Thyroid gland (tissue), 4 donors: ENCODE data around the gene SPATS1. TPM values are rescaled to one million over a fixed set of nuclear protein-coding genes. Genes with fewer than 3 reads are reported as not detected.

Experiments
- DNase-seq, 2 donors: peaks; one replicate each; pipeline ENCODE4 v3.0.0-alpha.2; 2019
- H3K27ac ChIP-seq, 3 donors: fragments of 200-600 bp; sonication (generic); 1 replicate in 2 of 3; 2 replicates in 1 of 3; pipeline ENCODE4 v1.5.1; 2016 to 2019; ENCODE audit warnings: mild to moderate bottlenecking in 1 of 3, moderate library complexity in 1 of 3
- H3K27me3 ChIP-seq: fragments of 200-600 bp; sonication (generic); one replicate; pipeline ENCODE4 v1.5.1; 2019
- H3K36me3 ChIP-seq, 2 donors: fragments of 200-600 bp; sonication (generic); one replicate each; pipeline ENCODE4 v1.5.1; 2016 to 2019
- H3K4me1 ChIP-seq, 2 donors: fragments of 200-600 bp; sonication (generic); one replicate each; pipeline ENCODE4 v1.5.1; 2017 to 2019
- H3K4me3 ChIP-seq, 3 donors: fragments of 200-600 bp; sonication (generic); replicated peaks in 1 of 3; 1 replicate in 2 of 3; 2 replicates in 1 of 3; pipeline ENCODE4 v1.5.1; 2016; ENCODE audit warnings: mild to moderate bottlenecking in 1 of 3
- H3K9me3 ChIP-seq: fragments of 200-600 bp; sonication (generic); one replicate; pipeline ENCODE4 v1.5.1; 2017
- POLR2A ChIP-seq, 2 donors: fragments of 450-650 bp; IDR thresholded peaks; one replicate each; pipeline ENCODE4 v1.6.1; 2017; ENCODE audit warnings: antibody characterized with exemption in 2 of 2, mild to moderate bottlenecking in 2 of 2, moderate library complexity in 1 of 2
- WGBS, 2 donors: methylation state at CpG; one replicate each; pipeline ENCODE4 v1.1.5; 2017; 5-methylcytosine and 5-hydroxymethylcytosine counted together
- intact Hi-C: fragments of 100-400 bp; cut with DNase I; formaldehyde crosslinking; loops from one replicate; pipeline ENCODE4 v1.15.1; 2023
- total RNA-seq, 4 donors: library from RNA; depleted of rRNA; stranded (reverse); fragments of >200 nt; gene quantifications; one replicate each; pipeline ENCODE4 v1.2.3, GENCODE V29; 2016
- TF ChIP-seq, protein P1 (sequence below), 6 experiments: fragments of 200-600 bp in 3 of 6; fragments of 450-650 bp in 3 of 6; sonication (generic) in 3 of 6; IDR thresholded peaks; one replicate each; pipeline ENCODE4 v1.5.1; 2016 to 2019; ENCODE audit warnings: antibody characterized with exemption in 6 of 6, mild to moderate bottlenecking in 2 of 6, inconsistent platforms in 1 of 6, moderate library complexity in 1 of 6

SPATS1 gene
- total RNA-seq, 4 donors from 2014 or later, result not detected

DNA sequence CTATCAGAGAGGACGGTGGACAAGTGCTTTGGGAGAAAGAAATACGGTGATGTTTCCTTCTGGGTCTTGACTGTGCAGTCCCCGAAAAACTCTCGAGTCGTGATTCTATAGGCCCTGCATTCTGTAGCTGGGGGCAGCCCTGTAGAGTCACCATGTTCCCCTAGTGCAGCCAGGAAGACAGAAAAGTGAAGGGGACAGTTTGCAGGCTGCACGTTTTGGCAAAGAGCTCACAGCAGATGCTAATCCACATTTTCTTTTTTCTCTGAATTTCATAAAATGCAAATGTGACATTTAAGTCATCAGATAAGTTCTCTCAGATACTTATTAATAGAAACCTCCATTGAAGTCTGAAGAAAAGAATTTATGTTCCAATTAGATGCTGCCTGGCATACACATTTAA is 19.5 kb downstream of the SPATS1 start:
- no peaks in the 10 kb centered on the region for H3K9me3 ChIP-seq
- H3K4me3 ChIP-seq, result no peak overlapping the region
- no peaks in the 10 kb centered on the region for H3K36me3 ChIP-seq
- intact Hi-C loops, result no loop called here
- DNase-seq, result no peak
- TF ChIP-seq POLR2A (IDR thresholded peaks at IDR 0.05), result no peak
- TF ChIP-seq, protein P1, sequence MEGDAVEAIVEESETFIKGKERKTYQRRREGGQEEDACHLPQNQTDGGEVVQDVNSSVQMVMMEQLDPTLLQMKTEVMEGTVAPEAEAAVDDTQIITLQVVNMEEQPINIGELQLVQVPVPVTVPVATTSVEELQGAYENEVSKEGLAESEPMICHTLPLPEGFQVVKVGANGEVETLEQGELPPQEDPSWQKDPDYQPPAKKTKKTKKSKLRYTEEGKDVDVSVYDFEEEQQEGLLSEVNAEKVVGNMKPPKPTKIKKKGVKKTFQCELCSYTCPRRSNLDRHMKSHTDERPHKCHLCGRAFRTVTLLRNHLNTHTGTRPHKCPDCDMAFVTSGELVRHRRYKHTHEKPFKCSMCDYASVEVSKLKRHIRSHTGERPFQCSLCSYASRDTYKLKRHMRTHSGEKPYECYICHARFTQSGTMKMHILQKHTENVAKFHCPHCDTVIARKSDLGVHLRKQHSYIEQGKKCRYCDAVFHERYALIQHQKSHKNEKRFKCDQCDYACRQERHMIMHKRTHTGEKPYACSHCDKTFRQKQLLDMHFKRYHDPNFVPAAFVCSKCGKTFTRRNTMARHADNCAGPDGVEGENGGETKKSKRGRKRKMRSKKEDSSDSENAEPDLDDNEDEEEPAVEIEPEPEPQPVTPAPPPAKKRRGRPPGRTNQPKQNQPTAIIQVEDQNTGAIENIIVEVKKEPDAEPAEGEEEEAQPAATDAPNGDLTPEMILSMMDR (IDR thresholded peaks at IDR 0.05), result no peak
- WGBS, 2 donors, result 77 to 82% methylated on average over 6 of the region's 6 CpGs
- H3K27ac ChIP-seq, result no peak overlapping the region
- no peaks in the 10 kb centered on the region for H3K27me3 ChIP-seq
- H3K4me1 ChIP-seq, result no peaks in the 10 kb centered on the region

DNA sequence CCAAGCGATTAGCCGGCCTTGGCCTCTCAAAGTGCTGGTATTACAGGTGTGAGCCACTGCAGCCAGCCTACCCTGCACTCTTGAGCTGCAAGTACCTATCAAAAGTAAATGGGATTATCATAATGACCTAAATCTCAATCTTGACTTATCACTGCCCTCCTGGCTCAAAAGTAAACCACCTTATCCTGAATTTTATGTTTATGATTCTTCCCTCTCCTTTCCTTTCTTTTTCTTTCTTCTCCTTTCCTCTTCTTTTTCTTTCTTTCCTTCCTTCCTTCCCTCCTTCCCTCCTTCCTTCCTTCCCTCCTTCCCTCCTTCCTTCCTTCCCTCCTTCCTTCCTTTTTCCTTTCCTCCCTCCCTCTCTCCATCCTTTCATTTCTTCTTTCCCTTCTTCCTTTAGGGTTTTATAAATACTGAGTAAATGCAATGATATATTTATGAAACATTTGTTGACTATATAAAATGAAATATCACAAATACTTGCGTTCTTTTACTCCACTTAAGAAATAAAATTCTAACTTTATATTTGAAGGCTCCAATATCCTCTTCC is 21.0 kb downstream of the SPATS1 start:
- Histone ChIP-seq H3K27ac (no peak overlapping the region), H3K4me3 (no peak overlapping the region), H3K27me3 (no peaks in the 10 kb centered on the region), H3K4me1 (no peaks in the 10 kb centered on the region), H3K9me3 (no peaks in the 10 kb centered on the region), H3K36me3 (no peaks in the 10 kb centered on the region)
- no peak for TF ChIP-seq POLR2A (IDR thresholded peaks at IDR 0.05)
- TF ChIP-seq, protein P1 (IDR thresholded peaks at IDR 0.05), result no peak
- WGBS, 2 donors, result 92 to 95% methylated on average over 3 of the region's 3 CpGs
- intact Hi-C loops, result no loop called here
- no peak for DNase-seq

DNA sequence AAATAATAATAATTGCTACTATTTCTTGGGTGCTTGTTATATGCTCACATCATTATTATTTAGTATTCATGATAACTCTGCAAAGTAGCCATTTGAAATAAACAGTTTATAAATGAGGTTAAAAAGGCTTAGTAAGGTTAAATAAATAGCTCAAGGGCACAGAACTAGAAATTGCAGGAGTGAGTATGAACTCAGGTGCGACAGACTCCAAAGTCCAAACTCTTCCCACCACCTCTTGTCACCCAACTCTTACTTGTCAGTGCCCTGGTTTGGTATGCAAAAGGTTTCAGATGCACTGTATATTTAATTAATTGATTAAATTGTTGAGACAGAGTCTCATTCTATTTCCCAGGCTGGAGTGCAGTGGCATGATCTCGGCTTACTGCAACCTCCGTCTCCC is 24.3 kb downstream of the SPATS1 start:
- 86 to 96% methylated on average over 3 of the region's 3 CpGs for WGBS, 2 donors
- no peaks in the 10 kb centered on the region for H3K9me3 ChIP-seq
- no peak for TF ChIP-seq POLR2A (IDR thresholded peaks at IDR 0.05)
- no peak for DNase-seq
- no peak overlapping the region for H3K4me3 ChIP-seq
- no peaks in the 10 kb centered on the region for H3K27me3 ChIP-seq
- no peaks in the 10 kb centered on the region for H3K4me1 ChIP-seq
- H3K36me3 ChIP-seq, result no peaks in the 10 kb centered on the region
- H3K27ac ChIP-seq, result no peak overlapping the region
- intact Hi-C loops, result no loop called here

- DNase-seq, result no peak
- TF ChIP-seq, protein P1 (IDR thresholded peaks at IDR 0.05), result no peak
- no peak for TF ChIP-seq POLR2A (IDR thresholded peaks at IDR 0.05)
- Histone ChIP-seq H3K27ac (no peak overlapping the region), H3K27me3 (no peaks in the 10 kb centered on the region), H3K4me1 (no peaks in the 10 kb centered on the region), H3K4me3 (no peak overlapping the region), H3K36me3 (no peaks in the 10 kb centered on the region), H3K9me3 (no peaks in the 10 kb centered on the region)
- intact Hi-C loops, result no loop called here
- 38 to 42% methylated on average over 2 of the region's 2 CpGs for WGBS, 2 donors
These were observed 25.2 kb downstream of the SPATS1 start for GRCh38 chr6:44367681-44368080.

- Histone ChIP-seq H3K4me3 (no peak overlapping the region), H3K4me1 (no peaks in the 10 kb centered on the region), H3K9me3 (no peaks in the 10 kb centered on the region), H3K36me3 (no peaks in the 10 kb centered on the region), H3K27ac (no peak overlapping the region), H3K27me3 (no peaks in the 10 kb centered on the region)
- TF ChIP-seq, protein P1 (IDR thresholded peaks at IDR 0.05), result no peak
- no peak for TF ChIP-seq POLR2A (IDR thresholded peaks at IDR 0.05)
- WGBS, 2 donors, result 66 to 72% methylated on average over 3 of the region's 3 CpGs
- DNase-seq, result no peak
- intact Hi-C loops, result no loop called here
These were observed 30.6 kb downstream of the SPATS1 start for GRCh38 chr6:44373051-44373450.

GRCh38 chr6:44373787-44374186 is 31.3 kb downstream of the SPATS1 start:
- Histone ChIP-seq H3K4me1 (no peaks in the 10 kb centered on the region), H3K4me3 (no peak overlapping the region), H3K27ac (no peak overlapping the region), H3K36me3 (no peaks in the 10 kb centered on the region), H3K9me3 (no peaks in the 10 kb centered on the region), H3K27me3 (no peaks in the 10 kb centered on the region)
- WGBS, 2 donors, result 57 to 60% methylated on average over 2 of the region's 2 CpGs
- intact Hi-C loops, result no loop called here
- TF ChIP-seq, protein P1 (IDR thresholded peaks at IDR 0.05), result no peak
- TF ChIP-seq POLR2A (IDR thresholded peaks at IDR 0.05), result no peak
- DNase-seq, result no peak
